Subcutaneous adipose tissue (tissue), 4 donors: ENCODE data around the gene SLC6A16. TPM values are rescaled to one million over a fixed set of nuclear protein-coding genes. Genes with fewer than 3 reads are reported as not detected.

Experiments
- total RNA-seq, 4 donors: library from RNA; depleted of rRNA; stranded (reverse); fragments of >200 nt; gene quantifications; one replicate each; pipeline ENCODE4 v1.1.0, GENCODE V29; 2016
- TF ChIP-seq, protein P1 (sequence below): fragments of 450-650 bp; IDR thresholded peaks from one replicate; pipeline ENCODE4 v1.5.1; 2016; ENCODE audit warnings: low read depth, mild to moderate bottlenecking, control low read depth, antibody characterized with exemption, moderate library complexity

The SLC6A16 gene
- total RNA-seq, 4 donors from 2014 or later: 0.85 to 6.0 (median 3.1) TPM

DNA sequence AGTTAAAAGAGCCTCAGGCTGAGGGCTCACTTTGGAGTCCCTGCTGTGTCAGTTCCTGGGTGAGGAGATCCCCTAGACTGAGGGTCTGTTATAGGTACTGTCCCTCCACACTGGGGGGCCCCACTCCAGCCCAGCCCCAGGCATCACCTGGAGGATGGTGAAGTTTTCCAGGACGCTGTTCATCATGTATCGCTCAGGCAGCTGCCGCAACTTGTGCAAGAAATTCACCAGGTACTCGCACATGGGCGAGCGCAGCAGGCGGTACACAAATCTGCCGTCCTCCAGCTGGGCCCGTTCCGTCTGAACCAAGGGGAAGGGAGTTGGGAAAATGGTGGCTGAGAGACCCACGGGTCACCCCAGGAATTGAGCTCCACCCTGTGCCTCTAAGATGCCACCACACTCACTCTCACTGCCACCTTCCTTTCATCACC is 17.3 kb upstream of the SLC6A16 start:
- TF ChIP-seq, protein P1, sequence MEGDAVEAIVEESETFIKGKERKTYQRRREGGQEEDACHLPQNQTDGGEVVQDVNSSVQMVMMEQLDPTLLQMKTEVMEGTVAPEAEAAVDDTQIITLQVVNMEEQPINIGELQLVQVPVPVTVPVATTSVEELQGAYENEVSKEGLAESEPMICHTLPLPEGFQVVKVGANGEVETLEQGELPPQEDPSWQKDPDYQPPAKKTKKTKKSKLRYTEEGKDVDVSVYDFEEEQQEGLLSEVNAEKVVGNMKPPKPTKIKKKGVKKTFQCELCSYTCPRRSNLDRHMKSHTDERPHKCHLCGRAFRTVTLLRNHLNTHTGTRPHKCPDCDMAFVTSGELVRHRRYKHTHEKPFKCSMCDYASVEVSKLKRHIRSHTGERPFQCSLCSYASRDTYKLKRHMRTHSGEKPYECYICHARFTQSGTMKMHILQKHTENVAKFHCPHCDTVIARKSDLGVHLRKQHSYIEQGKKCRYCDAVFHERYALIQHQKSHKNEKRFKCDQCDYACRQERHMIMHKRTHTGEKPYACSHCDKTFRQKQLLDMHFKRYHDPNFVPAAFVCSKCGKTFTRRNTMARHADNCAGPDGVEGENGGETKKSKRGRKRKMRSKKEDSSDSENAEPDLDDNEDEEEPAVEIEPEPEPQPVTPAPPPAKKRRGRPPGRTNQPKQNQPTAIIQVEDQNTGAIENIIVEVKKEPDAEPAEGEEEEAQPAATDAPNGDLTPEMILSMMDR: no peak

DNA sequence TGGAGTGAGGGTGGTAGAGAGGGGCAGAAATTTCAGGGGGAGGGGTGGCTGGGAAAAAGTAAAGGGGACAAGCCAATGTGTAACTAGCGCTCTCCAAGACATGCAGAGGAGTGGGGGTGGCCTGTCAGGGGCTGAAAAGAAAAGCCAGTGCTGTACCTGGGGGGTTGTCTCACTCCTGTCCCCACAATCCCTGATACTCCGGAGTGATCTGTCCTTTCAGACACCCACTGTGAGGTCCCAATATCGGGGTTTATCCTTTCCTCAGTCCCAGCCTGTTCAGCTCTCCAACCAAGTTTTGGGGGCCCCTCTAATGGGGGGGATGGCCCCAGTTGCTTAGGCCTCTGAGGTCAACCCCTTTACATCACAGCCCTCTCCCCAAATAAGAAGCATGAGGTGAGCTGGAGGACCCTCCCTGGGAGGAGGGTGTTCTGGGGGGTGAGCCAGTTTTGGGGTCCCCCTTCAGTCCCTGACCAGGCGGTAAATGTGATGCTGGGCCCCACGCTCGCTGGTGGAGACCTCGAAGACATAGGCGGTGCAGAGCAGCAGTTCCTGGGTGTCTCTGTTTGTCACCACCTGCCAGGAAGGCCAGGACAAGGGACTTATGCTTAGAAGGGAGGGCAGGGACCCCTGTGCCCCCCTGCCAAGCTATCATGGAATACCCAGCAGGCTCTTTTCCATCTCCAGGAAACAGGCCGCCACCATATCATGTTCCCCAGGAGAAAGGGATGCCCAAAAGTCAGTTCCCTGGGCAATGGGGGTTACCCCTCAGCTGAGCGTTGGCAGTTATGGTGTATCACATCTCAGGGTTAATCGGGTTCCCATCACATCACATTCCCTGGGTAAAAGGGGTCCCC is 16.1 kb upstream of the SLC6A16 start:
- TF ChIP-seq, protein P1: no peak

DNA sequence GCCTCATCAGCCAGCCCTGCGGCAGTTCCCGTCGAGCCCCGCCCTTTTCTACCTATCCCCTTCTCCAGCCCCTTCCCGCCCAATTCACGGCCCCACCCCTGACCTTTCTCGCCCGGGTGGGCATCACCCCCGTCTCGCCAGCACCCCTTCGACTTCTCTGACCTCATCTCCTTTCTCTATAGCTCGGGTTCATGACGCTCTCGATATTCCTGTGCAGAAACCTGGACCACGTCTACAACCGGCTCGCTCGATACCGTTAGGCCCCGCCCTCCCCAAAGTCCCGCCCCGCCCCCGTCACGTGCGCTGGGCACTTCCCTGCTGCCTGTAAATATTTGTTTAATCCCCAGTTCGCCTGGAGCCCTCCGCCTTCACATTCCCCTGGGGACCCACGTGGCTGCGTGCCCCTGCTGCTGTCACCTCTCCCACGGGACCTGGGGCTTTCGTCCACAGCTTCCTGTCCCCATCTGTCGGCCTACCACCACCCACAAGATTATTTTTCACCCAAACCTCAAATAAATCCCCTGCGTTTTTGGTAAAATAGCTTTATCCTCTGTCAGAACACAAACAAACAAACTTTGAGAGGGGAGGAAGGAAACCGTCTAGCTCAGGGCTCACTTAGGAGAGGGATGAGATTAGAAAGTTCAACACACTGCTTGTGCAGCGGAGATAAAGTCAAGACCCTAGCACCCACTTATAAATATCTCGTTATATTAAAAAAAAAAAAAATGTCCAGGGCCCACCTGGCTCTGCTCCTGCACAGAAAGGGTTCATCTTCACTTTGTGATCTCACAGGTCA is 15.3 kb upstream of the SLC6A16 start:
- TF ChIP-seq, protein P1: no peak

DNA sequence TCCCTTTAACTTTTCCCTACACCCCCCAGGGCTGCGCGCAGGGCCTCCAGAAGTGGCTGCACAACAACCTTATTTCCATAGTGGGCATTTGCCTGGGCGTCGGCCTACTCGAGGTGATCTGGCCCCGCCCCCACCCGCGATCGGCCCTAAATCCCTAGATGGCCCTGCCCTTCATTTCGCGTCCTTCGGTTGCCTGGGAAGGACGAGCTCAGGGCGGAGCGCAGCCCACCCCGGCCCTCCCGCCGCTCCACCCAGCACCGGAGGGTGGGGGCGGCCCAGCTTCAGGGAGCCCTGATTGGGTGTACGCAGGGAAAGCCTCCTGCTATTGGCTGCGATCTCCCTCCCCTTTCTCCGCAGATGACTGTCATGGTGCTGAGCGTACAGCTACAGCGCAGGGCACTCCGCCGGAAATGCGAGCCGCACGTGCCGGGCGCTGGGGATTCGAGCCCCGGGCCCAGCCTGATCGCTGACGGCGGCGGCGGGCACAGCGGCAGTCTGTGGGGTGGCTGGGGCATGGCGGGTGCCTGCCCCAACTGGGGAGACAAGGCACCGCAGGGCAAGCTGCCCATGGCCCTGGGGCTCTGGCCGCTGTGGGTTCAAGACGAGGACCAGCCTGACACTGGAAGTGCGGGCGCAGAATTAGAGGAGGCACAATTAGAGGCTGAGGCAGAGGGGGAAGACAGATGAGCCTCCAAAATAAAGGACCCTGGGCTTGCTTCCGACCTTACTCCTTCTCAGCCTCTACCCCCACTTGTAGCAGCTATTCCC is 14.5 kb upstream of the SLC6A16 start:
- TF ChIP-seq, protein P1: no peak

DNA sequence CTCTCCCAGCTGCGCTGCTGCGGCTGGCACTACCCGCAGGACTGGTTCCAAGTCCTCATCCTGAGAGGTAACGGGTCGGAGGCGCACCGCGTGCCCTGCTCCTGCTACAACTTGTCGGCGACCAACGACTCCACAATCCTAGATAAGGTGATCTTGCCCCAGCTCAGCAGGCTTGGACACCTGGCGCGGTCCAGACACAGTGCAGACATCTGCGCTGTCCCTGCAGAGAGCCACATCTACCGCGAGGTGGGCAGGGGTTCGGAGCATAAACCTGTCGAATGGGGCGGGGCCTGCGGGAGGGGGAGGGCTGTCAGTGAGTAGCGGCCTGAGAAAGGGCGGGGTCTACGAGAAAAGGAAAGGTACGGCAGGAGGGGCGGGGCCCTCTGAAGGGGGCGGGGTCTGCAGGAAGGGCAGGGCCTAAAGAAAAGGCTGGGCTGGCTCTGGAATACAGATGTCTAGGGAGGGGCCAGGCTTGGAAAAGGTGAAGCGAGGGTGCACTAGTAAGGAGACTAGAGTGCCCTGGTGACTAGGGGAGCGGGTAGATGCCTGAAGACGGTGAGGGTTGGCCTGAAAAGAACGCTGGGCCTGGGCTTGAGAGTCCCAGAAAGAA is 13.8 kb upstream of the SLC6A16 start:
- TF ChIP-seq, protein P1: no peak

DNA sequence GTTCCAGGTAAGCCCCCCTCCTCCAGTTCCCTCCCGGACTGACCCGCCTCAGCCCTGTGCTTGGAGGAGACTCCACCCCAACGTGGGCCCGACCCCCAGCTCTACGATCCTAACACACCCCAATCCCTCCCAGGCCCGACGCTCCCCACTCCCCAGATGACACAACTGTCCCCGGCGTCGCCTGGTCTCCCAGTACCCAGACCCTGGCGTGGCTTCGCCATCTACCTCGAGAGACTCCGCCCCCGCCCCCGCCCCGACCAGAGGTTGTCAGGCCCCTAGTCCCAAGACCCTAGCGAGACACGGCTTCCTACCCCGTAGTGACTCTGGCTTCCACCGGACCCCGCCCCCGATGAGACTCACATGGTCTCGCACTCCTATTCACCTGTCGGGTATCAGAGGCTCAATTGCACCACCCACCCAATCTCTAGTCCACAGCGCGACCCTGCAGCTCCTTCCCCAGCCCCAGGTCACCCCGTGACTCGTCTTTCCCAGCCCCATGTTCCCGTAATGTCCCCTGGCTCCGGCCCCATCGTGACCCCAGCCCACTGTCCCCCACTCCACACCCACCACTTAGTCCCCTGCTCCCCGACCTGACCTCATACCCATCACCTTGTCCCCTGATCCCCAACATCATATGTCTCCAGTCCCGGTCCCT is 13.2 kb upstream of the SLC6A16 start:
- TF ChIP-seq, protein P1: no peak
